GM19023 (cell line): ENCODE data around the gene NIBAN1.
"Not testable (repeated sequence)": the region's sequence is repeated elsewhere in the genome, so short reads cannot be mapped to it uniquely, and the experiment has no call there.

ENCODE experiments used
- ATAC-seq: cut with Tn5 transposase; IDR thresholded peaks from one replicate; pipeline ENCODE4 v1.9.1; 2021; ENCODE audit warnings: mild to moderate bottlenecking, moderate library complexity; ENCODE audit not compliant: unreplicated experiment

The NIBAN1 gene, protein sequence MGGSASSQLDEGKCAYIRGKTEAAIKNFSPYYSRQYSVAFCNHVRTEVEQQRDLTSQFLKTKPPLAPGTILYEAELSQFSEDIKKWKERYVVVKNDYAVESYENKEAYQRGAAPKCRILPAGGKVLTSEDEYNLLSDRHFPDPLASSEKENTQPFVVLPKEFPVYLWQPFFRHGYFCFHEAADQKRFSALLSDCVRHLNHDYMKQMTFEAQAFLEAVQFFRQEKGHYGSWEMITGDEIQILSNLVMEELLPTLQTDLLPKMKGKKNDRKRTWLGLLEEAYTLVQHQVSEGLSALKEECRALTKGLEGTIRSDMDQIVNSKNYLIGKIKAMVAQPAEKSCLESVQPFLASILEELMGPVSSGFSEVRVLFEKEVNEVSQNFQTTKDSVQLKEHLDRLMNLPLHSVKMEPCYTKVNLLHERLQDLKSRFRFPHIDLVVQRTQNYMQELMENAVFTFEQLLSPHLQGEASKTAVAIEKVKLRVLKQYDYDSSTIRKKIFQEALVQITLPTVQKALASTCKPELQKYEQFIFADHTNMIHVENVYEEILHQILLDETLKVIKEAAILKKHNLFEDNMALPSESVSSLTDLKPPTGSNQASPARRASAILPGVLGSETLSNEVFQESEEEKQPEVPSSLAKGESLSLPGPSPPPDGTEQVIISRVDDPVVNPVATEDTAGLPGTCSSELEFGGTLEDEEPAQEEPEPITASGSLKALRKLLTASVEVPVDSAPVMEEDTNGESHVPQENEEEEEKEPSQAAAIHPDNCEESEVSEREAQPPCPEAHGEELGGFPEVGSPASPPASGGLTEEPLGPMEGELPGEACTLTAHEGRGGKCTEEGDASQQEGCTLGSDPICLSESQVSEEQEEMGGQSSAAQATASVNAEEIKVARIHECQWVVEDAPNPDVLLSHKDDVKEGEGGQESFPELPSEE

DNA sequence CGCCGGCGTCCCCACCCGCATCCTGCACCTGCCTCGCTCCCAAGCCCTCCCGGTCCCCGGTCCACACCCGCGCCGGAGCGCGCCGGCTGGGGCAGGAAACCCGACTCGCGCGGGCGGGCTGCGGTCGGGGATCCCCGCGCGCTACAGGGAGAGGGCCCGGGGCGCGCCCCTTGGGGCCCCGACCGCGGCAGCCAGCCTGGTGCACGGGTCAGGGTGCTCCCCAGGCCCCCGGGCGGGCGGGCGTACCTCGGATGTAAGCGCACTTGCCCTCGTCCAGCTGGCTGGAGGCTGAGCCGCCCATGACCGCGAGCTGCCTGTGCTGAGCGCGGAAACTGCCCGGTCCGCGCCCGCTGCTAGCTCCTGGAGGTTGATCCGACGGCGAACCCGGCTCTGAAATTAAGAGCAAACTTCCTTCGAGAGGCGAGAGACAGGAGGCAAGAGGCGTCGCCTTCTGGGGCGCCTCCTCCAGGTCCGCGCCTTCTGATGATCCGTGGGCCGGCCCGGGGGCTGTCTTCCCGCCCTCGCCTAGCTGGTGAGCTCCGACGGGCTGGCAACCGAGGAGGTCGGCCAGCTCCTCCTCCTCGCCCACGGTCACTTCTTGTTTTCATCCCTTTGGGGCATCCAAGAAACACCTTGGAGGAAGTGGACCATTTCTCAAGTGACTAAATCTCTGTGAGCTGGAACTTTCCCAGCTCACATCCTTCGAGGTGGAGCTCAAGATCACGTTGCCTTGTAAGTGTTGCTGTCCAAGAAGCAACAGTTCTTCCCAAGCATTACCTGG is at the start of gene NIBAN1:
Gene NIBAN1, minus strand, starts transcription at position 453 of the 781 bp plus-strand sequence. Its CDS starts 152 bp downstream, at position 301.
- ATAC-seq, result peak; percentile 63

DNA sequence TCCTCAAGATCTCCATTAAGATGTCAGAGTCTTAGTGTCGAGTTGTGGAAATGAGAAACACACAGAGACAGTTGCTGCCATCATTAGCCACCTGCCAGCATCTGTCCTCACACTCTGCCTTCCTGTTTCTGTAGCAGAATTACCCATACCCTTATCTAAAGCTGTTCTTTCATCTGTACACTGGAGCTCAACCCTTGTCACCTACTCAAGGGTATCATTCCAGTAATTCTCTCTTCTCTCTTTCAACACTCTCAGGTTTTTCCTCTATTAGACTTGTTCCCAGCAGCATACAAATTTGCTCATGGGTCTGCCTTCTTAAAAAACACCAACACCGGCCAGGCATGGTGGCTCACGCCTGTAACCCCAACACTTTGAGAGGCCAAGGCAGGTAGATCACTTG is 43.7 kb upstream of the NIBAN1 start:
- ATAC-seq, result no peak

DNA sequence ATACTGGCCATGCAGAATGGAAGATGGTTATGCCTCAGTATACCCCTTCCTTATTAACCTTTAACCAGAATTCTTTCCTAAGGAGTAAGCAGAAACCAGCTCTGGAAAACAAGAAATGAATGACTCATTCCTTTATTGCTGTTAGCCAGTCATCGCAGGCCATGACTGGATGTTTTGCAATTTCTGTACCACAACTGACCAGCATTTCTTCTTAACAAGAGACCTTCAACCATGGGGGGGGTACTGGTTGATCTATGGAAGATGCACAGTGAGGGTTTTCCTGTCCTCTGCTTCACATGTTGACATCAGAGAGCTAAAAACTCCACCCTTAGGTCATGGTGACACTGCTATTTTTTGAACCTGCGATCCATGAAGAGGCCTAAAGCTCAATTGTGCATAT is 43.0 kb upstream of the NIBAN1 start:
- ATAC-seq, result no peak

DNA sequence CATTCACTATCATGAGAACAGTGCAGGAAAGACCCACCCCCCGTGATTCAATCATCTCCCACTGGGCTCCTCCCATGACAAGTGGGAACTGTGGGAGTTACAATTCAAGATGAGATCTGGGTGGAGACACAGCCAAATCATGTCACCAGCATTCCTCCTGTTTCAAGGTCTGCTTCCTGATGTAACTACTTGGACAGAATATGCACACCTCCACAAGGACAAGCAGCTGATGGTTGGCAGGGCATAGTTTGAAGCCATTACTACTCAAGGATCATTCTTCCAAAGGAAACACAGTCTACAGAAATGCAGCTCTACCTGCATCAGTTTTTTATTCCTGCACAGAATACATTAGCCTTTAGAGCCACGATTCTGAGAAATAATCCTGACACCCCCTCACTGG is 42.6 kb upstream of the NIBAN1 start:
- no peak for ATAC-seq

DNA sequence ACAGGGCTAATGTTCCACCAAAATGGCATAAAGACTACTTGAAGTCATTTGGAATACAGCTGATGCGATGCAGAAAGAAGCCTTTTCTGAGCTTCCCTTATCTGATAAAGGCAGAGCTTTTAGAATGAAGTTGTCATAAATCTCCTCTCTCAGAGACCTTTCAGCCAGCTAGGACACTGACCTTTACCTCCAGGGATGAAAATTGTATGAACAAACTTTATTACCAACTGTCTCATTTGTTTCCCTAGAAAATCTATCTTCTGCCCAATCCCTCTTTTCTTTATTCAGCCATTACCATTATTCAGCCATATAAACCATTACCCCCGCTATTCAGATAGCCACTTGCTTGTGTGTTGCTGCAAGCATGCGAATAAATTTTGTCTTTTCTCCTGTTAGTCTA is 41.3 kb upstream of the NIBAN1 start:
- no peak for ATAC-seq

DNA sequence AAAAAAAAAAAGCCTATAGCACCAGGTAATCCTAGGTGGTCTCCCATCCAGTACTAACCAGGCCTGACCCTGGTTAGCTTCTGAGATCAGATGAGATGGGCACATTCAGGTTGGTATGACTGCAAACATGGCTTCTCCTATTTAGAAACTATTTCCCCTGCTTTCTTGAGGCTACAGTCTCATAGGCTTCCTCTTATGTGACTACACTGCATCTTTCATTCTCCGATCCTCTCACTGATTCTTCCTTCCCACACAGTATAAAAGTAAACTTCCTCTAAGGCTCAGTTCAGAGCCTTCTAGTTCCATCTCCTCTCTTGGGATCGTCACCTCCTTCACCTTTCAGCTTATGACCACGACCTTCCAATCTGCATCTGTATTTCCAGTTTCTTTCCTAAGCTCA is 40.6 kb upstream of the NIBAN1 start:
- ATAC-seq, result no peak

DNA sequence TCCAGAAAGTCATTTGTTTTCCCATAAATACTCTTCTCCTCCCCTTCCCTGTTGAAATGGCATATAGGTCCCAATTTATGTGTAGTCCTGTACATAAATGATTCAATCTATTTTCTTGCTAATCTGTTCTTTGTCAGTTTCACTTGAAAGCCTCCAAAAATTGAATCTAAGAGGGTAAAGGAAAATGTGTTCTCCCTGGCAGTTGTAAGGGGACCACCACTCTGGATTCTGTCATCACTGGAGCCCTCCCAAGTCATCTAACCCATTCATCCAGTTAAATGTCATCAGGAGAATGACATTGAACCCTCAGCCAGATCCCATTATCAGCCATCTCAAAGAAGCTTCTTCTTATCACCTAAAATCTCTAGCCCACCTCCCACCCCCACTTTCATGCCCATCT is 36.1 kb upstream of the NIBAN1 start:
- no peak for ATAC-seq

DNA sequence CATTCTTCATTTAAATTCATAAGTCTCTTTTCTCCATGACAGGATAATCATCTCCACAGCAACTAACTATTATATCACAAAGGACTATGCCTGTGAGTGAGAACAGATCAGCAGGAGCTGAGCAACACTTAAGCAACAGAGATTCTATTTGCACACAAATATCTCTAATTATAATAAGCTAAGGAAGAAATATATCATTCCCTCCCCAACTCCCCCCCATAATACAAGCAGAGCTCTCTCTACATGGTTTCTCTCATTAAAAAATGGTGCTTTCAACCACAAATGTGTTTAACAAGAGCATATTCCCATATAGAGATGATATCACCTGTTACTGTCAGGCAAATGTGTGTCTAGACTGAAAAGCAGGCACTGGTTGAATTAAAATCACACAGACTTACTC is 34.5 kb upstream of the NIBAN1 start:
- ATAC-seq, result no peak

DNA sequence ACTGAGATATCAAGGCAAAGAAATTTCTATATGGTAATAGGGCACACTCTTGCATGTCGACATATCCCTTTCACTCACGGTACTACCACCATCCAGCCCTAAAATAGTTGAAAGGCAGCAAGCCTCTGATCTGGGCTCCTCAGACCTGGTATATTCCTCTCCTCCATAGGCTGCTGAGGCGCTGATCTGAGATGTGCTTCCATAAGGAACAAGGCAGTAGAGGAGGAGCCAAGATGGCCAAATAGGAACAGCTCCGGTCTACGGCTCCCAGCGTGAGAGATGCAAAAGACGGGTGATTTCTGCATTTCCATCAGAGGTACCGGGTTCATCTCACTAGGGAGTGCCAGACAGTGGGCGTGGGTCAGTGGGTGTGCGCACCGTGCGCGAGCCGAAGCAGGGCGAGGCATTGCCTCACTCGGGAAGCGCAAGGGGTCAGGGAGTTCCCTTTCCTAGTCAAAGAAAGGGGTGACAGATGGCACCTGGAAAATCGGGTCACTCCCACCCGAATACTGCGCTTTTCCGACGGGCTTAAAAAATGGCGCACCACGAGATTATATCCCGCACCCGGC is 27.1 kb upstream of the NIBAN1 start:
- not testable (repeated sequence) for ATAC-seq

DNA sequence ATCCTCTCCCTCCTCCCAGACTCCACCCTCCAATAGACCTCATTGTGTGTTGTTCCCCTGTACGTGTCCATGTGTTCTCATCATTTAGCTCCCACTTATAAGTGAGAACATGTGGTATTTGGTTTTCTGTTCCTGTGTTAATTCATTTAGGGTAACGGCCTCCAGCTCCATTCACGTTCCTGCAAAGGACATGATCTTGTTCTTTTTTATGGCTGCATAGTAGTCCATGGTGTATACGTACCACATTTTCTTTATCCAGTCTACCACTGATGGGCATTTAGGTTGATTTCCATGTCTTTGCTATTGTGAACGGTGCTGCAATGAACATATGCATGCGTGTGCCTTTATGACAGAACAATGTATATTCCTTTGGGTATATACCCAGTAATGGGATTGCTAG is 25.7 kb upstream of the NIBAN1 start:
- not testable (repeated sequence) for ATAC-seq

DNA sequence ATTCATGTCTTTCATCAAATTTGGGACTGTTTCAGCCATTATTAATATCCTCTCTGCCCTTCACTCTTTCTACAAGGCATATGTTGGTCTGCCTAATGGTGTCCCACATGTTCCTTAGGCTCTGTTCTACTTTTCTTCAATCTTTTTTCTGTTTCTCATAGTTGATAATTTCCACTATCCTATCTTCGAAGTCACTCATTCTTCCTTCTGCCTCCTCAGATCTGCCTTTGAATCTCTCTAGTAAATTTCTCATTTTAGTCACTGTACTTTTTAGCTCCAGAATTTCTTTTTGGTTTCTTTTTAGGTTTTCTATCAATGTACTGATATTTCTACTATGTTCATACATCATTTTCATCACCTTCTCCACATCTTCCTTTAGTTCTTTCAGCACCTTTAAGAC is 20.0 kb upstream of the NIBAN1 start:
- no peak for ATAC-seq

DNA sequence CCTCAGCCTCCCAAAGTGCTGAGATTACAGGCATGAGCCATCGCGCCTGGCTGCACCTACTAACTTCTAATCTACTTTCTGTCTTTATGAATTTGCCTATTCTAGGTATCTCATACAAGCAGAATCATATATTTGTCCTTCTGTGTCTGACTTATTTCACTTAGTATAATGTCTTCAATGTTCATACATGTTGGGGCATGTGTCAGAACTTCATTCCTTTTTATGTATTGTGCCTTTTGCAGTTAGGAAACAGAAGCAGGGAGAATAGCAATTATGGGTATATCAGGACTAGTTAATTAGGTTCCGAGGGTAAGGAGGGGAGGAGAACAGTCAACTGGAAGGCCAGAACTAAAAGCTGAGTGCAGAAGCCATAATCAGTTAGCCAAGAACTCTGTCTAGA is 18.0 kb upstream of the NIBAN1 start:
- ATAC-seq, result no peak

DNA sequence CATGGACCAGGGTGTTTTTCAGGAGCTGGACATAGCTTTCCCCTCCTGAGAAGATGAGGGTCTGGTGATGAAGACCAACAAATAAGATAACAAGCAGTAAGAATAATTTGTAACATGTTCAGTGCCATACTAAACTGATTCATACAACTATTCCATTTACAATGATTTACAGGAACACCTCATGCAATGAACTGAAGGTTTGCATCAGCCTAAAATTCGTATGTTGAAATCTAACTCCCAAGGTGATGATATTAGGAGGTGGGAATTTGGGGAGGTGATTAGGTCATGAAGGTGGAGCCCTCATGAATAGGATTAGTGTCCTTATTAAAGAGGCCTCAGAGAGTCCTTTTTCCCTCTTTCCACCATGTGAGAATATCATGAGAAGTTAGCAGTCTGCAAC is 15.9 kb upstream of the NIBAN1 start:
- ATAC-seq, result no peak

DNA sequence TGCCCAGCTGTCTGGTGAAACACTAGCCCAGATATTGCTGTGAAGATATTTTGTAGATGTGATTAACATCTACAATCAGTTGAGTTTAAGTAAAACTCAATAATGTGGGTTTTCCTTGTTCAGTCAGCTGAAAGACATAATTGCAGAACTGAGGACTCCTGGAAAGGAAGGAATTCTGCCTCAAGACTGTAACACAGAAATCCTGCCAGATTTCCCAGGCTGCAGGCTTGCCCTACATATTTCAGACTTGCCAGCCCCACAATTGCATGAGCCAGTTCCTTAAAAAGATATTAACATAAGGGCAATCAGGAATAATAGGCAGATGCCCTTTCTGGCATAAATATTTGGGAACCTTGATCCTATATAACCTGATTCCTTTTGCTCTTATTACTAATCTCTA is 14.2 kb upstream of the NIBAN1 start:
- no peak for ATAC-seq

DNA sequence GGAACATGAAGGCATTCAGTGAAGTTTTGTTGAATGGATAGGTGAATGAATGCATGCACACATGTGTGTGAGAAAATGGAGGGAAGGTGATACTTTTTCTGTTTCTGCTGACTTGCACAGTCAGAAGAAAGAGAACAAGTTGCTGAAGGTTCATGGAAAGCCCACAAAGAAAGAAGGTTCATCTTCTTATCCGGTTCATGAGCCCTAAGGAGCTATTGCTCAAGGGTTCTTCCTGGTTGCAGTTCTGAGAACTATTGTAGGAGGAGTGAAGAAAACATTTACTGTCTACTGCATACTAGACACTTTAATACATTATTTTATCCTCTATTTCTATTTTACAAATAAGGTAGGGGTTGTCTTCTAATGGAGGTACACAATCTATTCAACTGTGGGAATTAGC is 13.4 kb upstream of the NIBAN1 start:
- ATAC-seq, result no peak

DNA sequence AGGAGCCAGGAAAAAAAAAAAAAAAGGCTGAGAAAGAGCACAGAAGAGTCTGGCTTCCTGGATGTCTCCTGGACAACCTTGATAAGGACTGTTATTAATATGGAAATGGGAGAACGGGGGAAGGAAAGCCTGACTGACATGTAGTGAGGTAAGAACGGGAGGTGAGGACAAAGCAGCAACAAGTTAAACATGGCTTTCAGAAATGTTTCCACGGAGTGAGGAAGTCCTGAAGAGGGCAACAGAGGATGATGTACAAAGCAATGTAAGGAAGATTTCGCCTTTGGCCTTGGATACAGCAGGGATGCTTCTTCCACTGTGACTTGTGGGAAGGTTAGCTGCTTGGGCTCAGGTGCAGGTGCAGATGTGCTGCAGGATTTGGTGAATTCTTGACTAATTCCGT is 11.9 kb upstream of the NIBAN1 start:
- ATAC-seq, result no peak

DNA sequence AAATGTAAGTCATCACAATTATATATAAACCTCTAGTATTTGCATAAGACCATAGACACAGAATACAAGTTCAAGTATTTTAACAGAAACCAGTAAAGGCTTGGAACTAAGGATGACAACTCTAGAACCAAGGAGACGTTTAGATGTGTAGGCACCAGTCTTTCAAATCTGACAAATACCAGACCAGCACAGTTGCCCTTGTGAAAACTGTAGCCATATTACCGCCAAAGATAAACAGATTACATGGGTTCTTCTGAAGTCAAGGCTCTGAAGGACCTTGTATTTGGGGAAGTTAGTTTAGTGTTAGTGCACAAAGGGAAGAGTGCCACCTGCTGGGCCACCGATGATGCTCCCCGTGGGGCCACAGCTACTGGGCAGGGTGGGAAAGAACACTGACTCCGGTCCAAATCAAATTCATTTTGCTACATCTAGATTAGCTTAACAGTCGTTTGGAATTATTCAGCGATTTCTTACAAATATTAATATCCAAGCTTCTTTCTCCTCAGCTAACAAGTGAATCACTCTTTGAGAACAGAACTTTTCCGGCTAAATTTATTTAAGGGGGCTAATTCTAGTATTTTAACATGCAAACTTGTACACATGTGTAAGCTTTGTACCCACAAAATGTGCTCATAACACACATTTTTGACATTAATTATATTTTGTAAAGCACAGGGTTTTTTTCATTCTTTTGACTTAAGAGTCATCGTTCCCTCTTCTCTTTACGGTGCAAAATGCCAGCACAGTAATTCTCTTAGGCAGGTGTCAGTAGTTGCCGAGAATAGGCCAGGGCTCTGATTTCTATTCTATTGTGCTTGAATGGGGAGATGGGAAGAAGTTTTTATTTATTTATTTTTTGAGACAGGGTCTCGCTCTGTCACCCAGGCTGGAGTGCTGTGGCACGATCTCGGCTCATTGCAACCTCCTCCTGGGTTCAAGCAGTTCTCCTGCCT is 8.0 kb upstream of the NIBAN1 start:
- ATAC-seq, result peak; percentile 99

DNA sequence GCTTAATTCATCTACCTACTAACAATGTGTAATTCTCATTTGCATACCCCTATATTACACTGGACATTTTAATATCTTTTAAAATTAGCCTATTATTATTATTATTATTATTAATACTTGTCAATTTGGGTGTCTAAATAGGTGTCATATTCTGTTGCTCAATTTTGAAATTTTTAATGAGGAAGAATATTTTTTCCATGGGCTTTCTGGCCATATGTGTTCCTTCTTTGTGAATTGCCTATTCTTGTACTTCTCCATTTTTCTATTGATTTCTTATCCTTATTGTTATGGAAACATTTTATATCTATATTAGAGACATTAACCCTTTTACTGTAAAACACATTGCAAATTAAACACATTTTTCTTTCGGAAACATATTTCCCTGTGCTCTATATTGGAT is 6.4 kb upstream of the NIBAN1 start:
- no peak for ATAC-seq

DNA sequence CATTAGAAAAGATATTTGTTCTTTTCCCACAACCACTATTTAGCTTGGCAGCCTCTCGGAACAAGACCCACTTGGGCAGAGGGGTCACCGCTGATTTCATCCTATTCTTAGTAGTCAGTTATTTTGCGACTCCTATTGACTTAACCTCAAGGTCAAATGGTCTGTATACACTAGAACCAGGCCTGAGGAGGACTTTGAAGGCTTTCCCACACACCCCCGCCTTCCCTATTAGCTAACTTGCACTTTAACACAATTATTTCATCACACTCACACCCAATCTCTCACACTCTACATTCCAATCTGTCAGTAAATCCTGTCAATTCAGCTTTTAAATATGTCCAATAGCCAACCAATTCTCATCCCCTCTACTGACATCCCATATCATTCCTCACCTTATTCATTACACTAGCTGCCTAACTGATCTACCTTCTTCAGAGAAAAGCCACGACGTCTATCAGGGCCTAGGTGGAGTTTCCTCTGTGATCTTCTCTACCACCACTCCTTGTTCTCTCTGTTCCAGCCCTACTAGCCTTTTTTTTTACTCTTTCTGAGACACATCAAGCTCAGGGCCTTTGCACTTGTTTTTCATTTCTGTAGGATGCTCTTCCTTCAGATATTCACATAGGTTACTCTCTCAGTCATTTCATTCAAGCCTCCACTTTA is 1.0 kb upstream of the NIBAN1 start:
- no peak for ATAC-seq

DNA sequence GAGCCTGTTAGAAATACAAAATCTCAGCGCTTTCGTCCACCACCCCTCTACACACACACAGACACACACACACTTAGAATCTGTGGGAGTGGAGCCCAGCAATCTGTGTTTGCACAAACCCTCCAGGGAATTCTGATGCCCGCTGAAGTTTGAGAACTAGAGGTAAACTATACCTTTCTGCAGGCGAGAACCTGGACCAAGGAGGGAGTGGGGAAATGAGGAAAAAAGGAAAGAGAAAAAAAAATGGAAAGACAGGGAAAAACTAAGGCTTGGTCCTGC is 468 bp upstream of the NIBAN1 start:
- ATAC-seq, result no peak
